Loucy (cell line): ENCODE data around the gene CTCFL.

Experiments used
- H2AFZ ChIP-seq: fragments of 200-600 bp; sonication (generic); 2 replicates; pipeline ENCODE4 v1.6.0; 2016; ENCODE audit warnings: antibody characterized with exemption, mild to moderate bottlenecking, low read length, moderate library complexity
- H3F3A ChIP-seq: fragments of 200-600 bp; 2 replicates; pipeline ENCODE4 v1.6.0; 2016; ENCODE audit warnings: antibody characterized with exemption, low read depth, mild to moderate bottlenecking
- H3K27me3 ChIP-seq: fragments of 200-600 bp; sonication (generic); 2 replicates; pipeline ENCODE4 v1.6.1; 2014; ENCODE audit warnings: low read length, mild to moderate bottlenecking; ENCODE audit not compliant: insufficient read depth, poor library complexity, severe bottlenecking
- H3K36me3 ChIP-seq: fragments of 200-600 bp; sonication (generic); 2 replicates; pipeline ENCODE4 v1.6.1; 2016; ENCODE audit warnings: low read length; ENCODE audit not compliant: insufficient read depth
- H3K4me1 ChIP-seq: fragments of 200-600 bp; sonication (generic); 2 replicates; pipeline ENCODE4 v1.5.1; 2014; ENCODE audit warnings: low read length, mild to moderate bottlenecking; ENCODE audit not compliant: insufficient read depth, poor library complexity, severe bottlenecking
- H3K4me2 ChIP-seq: fragments of 200-600 bp; sonication (generic); 2 replicates; pipeline ENCODE4 v1.6.0; 2014; ENCODE audit warnings: antibody characterized with exemption, low read length, low read depth, mild to moderate bottlenecking; ENCODE audit not compliant: poor library complexity, severe bottlenecking
- H3K4me3 ChIP-seq: fragments of 200-600 bp; sonication (generic); 2 replicates; pipeline ENCODE4 v1.5.1; 2014; ENCODE audit warnings: low read length, mild to moderate bottlenecking, mixed read lengths; ENCODE audit not compliant: poor library complexity, severe bottlenecking
- H3K79me2 ChIP-seq: fragments of 200-600 bp; sonication (generic); 2 replicates; pipeline ENCODE4 v1.6.1; 2014; ENCODE audit warnings: low read length; ENCODE audit not compliant: insufficient read depth
- H3K9ac ChIP-seq: fragments of 200-600 bp; sonication (generic); 2 replicates; pipeline ENCODE4 v1.6.0; 2014; ENCODE audit warnings: mild to moderate bottlenecking, low read depth, low read length, moderate library complexity; ENCODE audit not compliant: poor library complexity, severe bottlenecking
- H3K9me2 ChIP-seq: fragments of 200-600 bp; sonication (generic); replicated peaks from 2 replicates; pipeline ENCODE4 v1.6.1; 2016; ENCODE audit warnings: low read depth, low read length, mixed read lengths
- H3K9me3 ChIP-seq: fragments of 200-600 bp; sonication (generic); 2 replicates; pipeline ENCODE4 v1.6.1; 2014; ENCODE audit warnings: mild to moderate bottlenecking, antibody characterized with exemption, low read length, low read depth; ENCODE audit not compliant: insufficient read depth
- H4K20me1 ChIP-seq: fragments of 200-600 bp; sonication (generic); 2 replicates; pipeline ENCODE4 v1.6.0; 2014; ENCODE audit warnings: antibody characterized with exemption, low read length, mild to moderate bottlenecking; ENCODE audit not compliant: insufficient read depth, poor library complexity, severe bottlenecking
- EZH2phosphoT487 ChIP-seq: fragments of 200-600 bp; IDR thresholded peaks from 2 replicates; pipeline ENCODE4 v1.6.1; 2018; ENCODE audit warnings: antibody characterized with exemption, mild to moderate bottlenecking, moderate library complexity, borderline replicate concordance
- TF ChIP-seq, protein P1 (sequence below): fragments of 200-600 bp; sonication (generic); conservative IDR thresholded peaks from 2 replicates; pipeline ENCODE4 v1.5.1; 2014; ENCODE audit warnings: mild to moderate bottlenecking, antibody characterized with exemption, low read length

The CTCFL gene

DNA sequence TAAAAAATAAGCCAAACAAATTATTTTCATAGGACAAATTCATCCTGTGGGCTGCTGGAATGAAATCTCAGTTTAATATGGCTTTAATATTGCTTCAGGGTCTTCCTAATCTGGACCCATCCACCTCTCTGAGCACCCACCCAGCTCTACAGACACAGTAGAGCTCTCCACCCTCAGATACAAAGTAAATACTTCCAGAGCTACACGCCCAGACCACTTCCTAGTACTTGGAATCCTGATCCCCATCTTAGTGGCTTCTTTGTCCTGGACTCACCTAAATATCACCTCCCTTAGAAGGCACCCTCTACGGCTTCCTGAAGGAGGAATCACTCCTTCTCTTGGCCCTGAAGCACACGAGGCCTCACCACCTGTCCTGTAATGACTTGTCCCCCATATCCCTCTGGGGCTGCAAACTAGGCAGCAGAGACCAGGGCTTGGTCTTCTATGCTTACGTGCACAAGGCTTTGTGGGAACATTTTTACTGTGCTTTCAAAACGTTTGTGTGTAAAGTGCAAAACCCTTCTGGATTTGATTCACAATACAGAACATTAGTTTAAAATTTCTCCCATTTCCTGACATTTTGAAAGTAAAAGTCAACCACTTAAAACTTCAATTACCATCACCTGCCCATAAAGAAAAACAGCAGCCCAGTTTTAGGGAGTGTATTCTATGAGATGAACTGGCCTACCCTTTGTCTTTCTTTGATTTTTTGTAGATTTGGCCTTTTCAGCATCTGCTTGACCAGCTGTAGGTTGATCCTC, 2.4 kb downstream of the CTCFL start:
- Histone ChIP-seq H3K4me3 (no peak overlapping the region), H4K20me1 (no peaks in the 10 kb centered on the region), H3K9me3 (no peaks in the 10 kb centered on the region), H3K9ac (no peak overlapping the region), H3K4me1 (no peaks in the 10 kb centered on the region), H3K79me2 (no peaks in the 10 kb centered on the region), H3K9me2 (no peaks in the 10 kb centered on the region), H3K36me3 (no peaks in the 10 kb centered on the region), H3F3A (no peaks in the 10 kb centered on the region), H3K27me3 (no peaks in the 10 kb centered on the region), H2AFZ (no peak overlapping the region), H3K4me2 (no peak overlapping the region)
- TF ChIP-seq, protein P1, sequence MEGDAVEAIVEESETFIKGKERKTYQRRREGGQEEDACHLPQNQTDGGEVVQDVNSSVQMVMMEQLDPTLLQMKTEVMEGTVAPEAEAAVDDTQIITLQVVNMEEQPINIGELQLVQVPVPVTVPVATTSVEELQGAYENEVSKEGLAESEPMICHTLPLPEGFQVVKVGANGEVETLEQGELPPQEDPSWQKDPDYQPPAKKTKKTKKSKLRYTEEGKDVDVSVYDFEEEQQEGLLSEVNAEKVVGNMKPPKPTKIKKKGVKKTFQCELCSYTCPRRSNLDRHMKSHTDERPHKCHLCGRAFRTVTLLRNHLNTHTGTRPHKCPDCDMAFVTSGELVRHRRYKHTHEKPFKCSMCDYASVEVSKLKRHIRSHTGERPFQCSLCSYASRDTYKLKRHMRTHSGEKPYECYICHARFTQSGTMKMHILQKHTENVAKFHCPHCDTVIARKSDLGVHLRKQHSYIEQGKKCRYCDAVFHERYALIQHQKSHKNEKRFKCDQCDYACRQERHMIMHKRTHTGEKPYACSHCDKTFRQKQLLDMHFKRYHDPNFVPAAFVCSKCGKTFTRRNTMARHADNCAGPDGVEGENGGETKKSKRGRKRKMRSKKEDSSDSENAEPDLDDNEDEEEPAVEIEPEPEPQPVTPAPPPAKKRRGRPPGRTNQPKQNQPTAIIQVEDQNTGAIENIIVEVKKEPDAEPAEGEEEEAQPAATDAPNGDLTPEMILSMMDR = no peak
- TF ChIP-seq EZH2phosphoT487 = no peak

DNA sequence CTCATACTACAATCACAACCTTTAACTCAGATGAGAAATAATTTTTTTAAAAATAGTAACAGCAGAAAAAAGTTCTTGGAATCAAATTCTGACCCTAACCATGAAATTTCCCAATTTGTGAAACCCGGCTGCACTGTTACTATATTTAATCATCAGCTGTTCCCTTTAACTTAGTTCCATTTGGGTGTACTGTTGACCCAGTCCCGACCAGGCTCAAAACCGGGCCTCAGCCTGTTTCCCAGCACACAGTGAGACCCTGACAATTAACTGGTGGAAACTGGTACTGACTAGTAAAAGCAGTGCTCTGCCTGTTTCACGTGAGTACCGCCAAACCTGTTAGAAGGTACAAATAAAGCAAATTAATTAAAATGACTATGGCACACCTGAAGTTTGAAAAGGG, 7.0 kb downstream of the CTCFL start:
- H2AFZ ChIP-seq = no peak overlapping the region
- H3K9me2 ChIP-seq = no peaks in the 10 kb centered on the region
- no peaks in the 10 kb centered on the region for H3K79me2 ChIP-seq
- no peaks in the 10 kb centered on the region for H3K4me1 ChIP-seq
- H3K9me3 ChIP-seq = no peaks in the 10 kb centered on the region
- H3K36me3 ChIP-seq = no peaks in the 10 kb centered on the region
- no peaks in the 10 kb centered on the region for H4K20me1 ChIP-seq
- no peak overlapping the region for H3K9ac ChIP-seq
- H3K4me3 ChIP-seq = no peak overlapping the region
- H3K27me3 ChIP-seq = no peaks in the 10 kb centered on the region
- no peak overlapping the region for H3K4me2 ChIP-seq
- H3F3A ChIP-seq = no peaks in the 10 kb centered on the region
- TF ChIP-seq, protein P1 = no peak
- TF ChIP-seq EZH2phosphoT487 = no peak

DNA sequence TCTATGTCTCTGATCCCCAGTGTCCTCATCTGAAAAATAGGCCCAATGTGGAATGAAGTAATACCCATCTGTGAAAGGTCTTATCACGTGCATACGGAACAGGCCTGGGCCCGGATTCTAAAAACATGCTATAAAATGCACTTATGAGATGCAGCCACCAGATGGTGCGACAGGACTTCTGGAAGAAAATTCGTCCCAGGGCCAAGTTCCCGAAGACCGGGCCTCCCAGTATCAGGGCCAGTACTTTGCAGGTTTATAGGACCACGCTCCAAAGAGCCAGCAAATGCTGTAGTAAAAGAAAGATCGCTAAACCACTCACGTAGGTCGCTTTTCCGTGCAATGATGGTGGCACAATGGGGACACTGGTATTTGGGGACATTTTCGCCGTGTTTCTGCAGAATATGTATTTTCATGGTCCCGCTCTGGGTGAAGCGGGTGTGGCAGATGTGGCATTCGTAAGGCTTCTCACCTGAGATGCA, 10.6 kb downstream of the CTCFL start:
- TF ChIP-seq, protein P1 = peak; percentile 71
- TF ChIP-seq EZH2phosphoT487 = no peak
- Histone ChIP-seq H3K4me3 (no peak overlapping the region), H4K20me1 (no peaks in the 10 kb centered on the region), H3F3A (no peaks in the 10 kb centered on the region), H3K4me2 (no peak overlapping the region), H3K9me2 (no peaks in the 10 kb centered on the region), H3K4me1 (no peaks in the 10 kb centered on the region), H2AFZ (no peak overlapping the region), H3K9ac (no peak overlapping the region), H3K27me3 (no peaks in the 10 kb centered on the region), H3K36me3 (no peaks in the 10 kb centered on the region), H3K9me3 (no peaks in the 10 kb centered on the region), H3K79me2 (no peaks in the 10 kb centered on the region)
